ENCODE measurements around the gene AKAP7.

DNA sequence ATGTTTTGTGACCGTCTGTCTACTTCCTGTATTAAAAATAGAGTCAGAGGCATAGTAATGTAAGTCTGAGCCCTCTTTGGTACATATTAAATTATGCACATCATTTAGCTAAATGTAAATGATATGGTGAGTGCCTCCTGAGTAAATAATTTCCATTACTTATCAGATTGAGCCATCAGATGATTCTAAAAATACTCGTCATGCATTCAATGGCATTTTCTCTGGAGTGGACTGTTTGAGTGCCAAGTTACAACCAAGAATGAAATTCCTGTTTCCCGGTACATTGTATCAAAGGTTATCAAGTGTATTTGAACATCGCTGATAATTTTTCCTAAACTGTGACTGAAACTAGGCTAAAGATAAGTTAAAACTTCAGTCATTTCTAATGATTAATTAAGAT is 81.0 kb downstream of the AKAP7 start:
- TF ChIP-seq EP300 (conservative IDR thresholded peaks at IDR 0.05; ENCODE audit: poor library complexity, severe bottlenecking) (no peak), EZH2 (IDR thresholded peaks at IDR 0.05; ENCODE audit: borderline replicate concordance, insufficient read depth, low read length, poor library complexity, severe bottlenecking) (no peak), REST (IDR thresholded peaks at IDR 0.05; ENCODE audit: borderline replicate concordance) (no peak), TAF1 (IDR thresholded peaks at IDR 0.05; ENCODE audit: low read depth) (no peak)
- TF ChIP-seq, protein P1, sequence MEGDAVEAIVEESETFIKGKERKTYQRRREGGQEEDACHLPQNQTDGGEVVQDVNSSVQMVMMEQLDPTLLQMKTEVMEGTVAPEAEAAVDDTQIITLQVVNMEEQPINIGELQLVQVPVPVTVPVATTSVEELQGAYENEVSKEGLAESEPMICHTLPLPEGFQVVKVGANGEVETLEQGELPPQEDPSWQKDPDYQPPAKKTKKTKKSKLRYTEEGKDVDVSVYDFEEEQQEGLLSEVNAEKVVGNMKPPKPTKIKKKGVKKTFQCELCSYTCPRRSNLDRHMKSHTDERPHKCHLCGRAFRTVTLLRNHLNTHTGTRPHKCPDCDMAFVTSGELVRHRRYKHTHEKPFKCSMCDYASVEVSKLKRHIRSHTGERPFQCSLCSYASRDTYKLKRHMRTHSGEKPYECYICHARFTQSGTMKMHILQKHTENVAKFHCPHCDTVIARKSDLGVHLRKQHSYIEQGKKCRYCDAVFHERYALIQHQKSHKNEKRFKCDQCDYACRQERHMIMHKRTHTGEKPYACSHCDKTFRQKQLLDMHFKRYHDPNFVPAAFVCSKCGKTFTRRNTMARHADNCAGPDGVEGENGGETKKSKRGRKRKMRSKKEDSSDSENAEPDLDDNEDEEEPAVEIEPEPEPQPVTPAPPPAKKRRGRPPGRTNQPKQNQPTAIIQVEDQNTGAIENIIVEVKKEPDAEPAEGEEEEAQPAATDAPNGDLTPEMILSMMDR (IDR thresholded peaks at IDR 0.05; ENCODE audit: poor library complexity, severe bottlenecking), result no peak

Measured in neural cell (in vitro differentiated cells).